Measurements from ENCODE around the gene TBL1X. TPM values are rescaled to one million over a fixed set of nuclear protein-coding genes. Genes with fewer than 3 reads are reported as not detected.

Gene TBL1X
- total RNA-seq, 1 donor from 2014 or later = 32.5 TPM

- no peak for DNase-seq (ENCODE audit: low read depth, low spot score)
- peaks cover 2% of the 10 kb centered on the region for H3K9me3 Mint-ChIP-seq
Measured at GRCh38 chrX:9606971-9607370, 142.1 kb downstream of the TBL1X start.

DNA sequence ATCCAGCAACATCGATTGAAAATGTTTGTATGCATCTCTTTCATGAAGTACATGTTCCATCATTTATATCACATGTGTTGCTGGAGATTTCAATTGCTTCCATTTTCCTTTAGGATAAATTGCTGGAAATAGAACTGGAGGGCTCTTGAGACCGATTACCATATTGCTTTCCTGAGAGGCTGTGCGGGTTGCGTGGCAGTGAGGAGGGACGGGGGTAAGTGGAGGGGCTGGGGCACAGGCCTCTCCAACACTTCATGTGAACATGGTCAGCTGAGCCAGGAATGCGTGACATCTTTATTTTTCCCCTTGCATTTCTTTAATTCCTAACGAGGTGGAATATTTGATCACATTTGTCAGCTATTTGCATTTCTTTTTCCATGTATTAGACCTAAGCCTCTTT is 144.6 kb downstream of the TBL1X start:
- no peak for DNase-seq (ENCODE audit: low read depth, low spot score)
- no peak overlapping the region for H3K27ac Mint-ChIP-seq (ENCODE audit: unreplicated experiment)
- TF ChIP-seq CTCF (conservative IDR thresholded peaks at IDR 0.05) = no peak
- peaks cover 2% of the 10 kb centered on the region for H3K9me3 Mint-ChIP-seq
- no peaks in the 10 kb centered on the region for H3K27me3 Mint-ChIP-seq (ENCODE audit: low read depth)
- H3K4me1 Mint-ChIP-seq = peaks cover 7% of the 10 kb centered on the region
- H3K36me3 Mint-ChIP-seq (ENCODE audit: low read depth) = no peaks in the 10 kb centered on the region
- no peak overlapping the region for H3K4me3 Mint-ChIP-seq

More at GRCh38 chrX:9606971-9607370, 142.1 kb downstream of the TBL1X start:
- H3K4me1 Mint-ChIP-seq = peaks cover 21% of the 10 kb centered on the region
- no peak overlapping the region for H3K27ac Mint-ChIP-seq (ENCODE audit: unreplicated experiment)
- H3K36me3 Mint-ChIP-seq (ENCODE audit: low read depth) = peaks cover 6% of the 10 kb centered on the region
- TF ChIP-seq CTCF (conservative IDR thresholded peaks at IDR 0.05) = no peak
- H3K4me3 Mint-ChIP-seq = no peak overlapping the region
- no peaks in the 10 kb centered on the region for H3K27me3 Mint-ChIP-seq (ENCODE audit: low read depth)

DNA sequence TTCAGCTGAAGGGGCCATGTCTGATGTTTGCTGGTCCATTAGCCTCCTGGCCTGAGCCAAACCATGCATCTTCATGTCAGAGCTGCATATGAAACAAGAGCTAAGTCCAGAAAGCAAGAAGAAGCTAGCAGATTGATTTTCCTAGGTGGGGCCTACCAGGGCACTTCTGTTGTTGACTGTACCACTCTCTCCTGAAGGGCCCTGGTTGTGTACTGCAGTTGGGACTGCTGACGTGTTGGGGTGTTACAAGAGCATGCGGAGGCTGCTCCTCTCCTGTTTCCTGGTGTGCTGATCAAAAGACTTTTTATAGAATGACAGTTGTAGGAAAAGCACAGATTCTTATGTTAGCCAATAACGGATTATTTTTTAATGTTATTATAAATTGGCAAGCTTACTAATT is 145.1 kb downstream of the TBL1X start:
- DNase-seq (ENCODE audit: low read depth, low spot score) = no peak
- no peak for TF ChIP-seq CTCF (conservative IDR thresholded peaks at IDR 0.05)
- Mint-ChIP-seq H3K9me3 (peaks cover 2% of the 10 kb centered on the region), H3K4me3 (no peak overlapping the region), H3K4me1 (peaks cover 6% of the 10 kb centered on the region), H3K36me3 (ENCODE audit: low read depth) (no peaks in the 10 kb centered on the region), H3K27ac (ENCODE audit: unreplicated experiment) (no peak overlapping the region), H3K27me3 (ENCODE audit: low read depth) (no peaks in the 10 kb centered on the region)

- no peak overlapping the region for H3K4me3 Mint-ChIP-seq
- no peak for DNase-seq (ENCODE audit: low read depth, low spot score)
- no peaks in the 10 kb centered on the region for H3K36me3 Mint-ChIP-seq (ENCODE audit: low read depth)
- peaks cover 2% of the 10 kb centered on the region for H3K9me3 Mint-ChIP-seq
- TF ChIP-seq CTCF (conservative IDR thresholded peaks at IDR 0.05) = no peak
- no peak overlapping the region for H3K27ac Mint-ChIP-seq (ENCODE audit: unreplicated experiment)
- no peaks in the 10 kb centered on the region for H3K27me3 Mint-ChIP-seq (ENCODE audit: low read depth)
- peaks cover 6% of the 10 kb centered on the region for H3K4me1 Mint-ChIP-seq
Measured at GRCh38 chrX:9610771-9611392, 146.0 kb downstream of the TBL1X start.

DNA sequence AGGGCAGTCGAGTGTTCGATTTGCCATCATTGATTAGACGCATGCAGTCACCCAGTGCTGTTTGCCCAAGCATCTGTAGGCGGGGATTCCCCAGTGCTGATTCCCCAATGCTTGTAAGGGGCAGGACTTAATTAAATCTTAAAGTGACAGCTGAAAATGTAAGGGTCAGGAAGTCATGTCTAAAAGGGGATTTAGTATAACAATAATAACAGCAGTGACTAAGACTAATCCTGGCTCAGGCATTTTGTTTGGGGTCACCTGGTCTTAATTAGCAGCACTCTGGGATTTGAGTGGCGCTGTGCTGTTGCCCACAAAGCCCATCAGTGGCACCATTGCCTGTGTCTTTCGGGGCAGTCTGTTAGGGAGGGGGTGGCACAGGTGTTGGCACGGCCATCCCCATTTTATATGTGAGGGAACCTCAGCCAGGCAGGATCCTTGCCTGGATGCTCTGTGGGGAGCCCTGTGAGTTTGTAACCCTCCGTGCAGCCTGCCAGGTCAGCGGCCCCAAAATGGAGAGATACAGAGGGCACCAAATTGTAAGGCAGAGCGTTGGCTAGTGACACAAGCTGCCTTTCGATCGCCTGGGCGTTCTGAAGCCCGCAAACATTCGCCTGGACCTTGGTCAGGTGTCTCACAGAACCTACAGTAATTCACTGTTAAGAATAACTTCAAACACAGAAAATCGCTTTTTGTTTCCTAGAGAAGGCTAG is 146.7 kb downstream of the TBL1X start:
- no peaks in the 10 kb centered on the region for H3K27me3 Mint-ChIP-seq (ENCODE audit: low read depth)
- no peak for DNase-seq (ENCODE audit: low read depth, low spot score)
- H3K27ac Mint-ChIP-seq (ENCODE audit: unreplicated experiment) = no peak overlapping the region
- peaks cover 6% of the 10 kb centered on the region for H3K4me1 Mint-ChIP-seq
- H3K9me3 Mint-ChIP-seq = peaks cover 2% of the 10 kb centered on the region
- H3K36me3 Mint-ChIP-seq (ENCODE audit: low read depth) = no peaks in the 10 kb centered on the region
- H3K4me3 Mint-ChIP-seq = no peak overlapping the region
- TF ChIP-seq CTCF (conservative IDR thresholded peaks at IDR 0.05) = no peak

Measured in neural crest cell (in vitro differentiated cells).